Activated CD8-positive, alpha-beta memory T cell treated with anti-CD3 and anti-CD28 coated beads for 36 hours (primary cell): ENCODE data around the gene RLF. TPM values are rescaled to one million over a fixed set of nuclear protein-coding genes. Genes with fewer than 3 reads are reported as not detected.

Experiments used
- CTCF ChIA-PET: fragments of 350-600 bp; sonication (Branson Sonifier 250); formaldehyde crosslinking; loops from one replicate; lab custom pipeline; 2021; ENCODE audit warnings: antibody characterized with exemption; lab: Charles Lee
- POLR2A ChIA-PET: fragments of 350-600 bp; sonication (Branson Sonifier 250); formaldehyde crosslinking; loops from one replicate; lab custom pipeline; 2021; ENCODE audit warnings: antibody characterized with exemption; lab: Charles Lee
- total RNA-seq, 2 experiments: library from RNA; stranded (reverse); gene quantifications; one replicate each; pipeline ENCODE4 v1.2.3, GENCODE V29; 2021

Gene RLF
- total RNA-seq, 2 experiments from 2014 or later = 14.6 to 15.1 TPM

DNA sequence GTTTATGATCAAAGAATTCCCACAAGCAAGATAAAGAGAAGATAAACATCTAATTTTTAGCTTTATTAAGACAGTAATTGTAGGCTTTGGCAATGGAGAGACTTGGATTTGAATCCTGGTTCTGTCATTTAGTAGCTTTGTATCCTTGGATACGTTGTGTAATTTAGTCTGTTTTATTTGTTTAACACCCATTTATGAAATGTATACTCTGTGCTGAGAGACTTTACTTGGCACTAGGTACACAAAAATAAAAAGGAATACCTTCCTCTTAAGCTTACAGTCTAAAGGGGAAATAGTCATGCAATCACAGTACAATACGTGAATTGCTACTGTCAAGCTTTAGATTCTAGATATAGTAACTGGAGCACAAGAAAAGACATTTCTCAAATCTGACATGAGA, 120.7 kb downstream of the RLF start:
- ChIA-PET CTCF (interaction anchor here (1.2 to 1.3 kb wide), 2 partner anchors 33 to 57 kb away, joined by 3 to 5 read pairs; no protein-coding TSS in a partner anchor), POLR2A (no interaction called here)

Other genes with a start within 250 kb of the RLF start
- 10 to 100 TPM; 23.7 to 24.0 TPM for gene MFSD2A, start 206.2 kb upstream of the RLF start, total RNA-seq
- 100 to 1,000 TPM; 528 to 539 TPM for gene CAP1, start 120.7 kb upstream of the RLF start, total RNA-seq
- 100 to 1,000 TPM; 119 to 127 TPM for gene PPT1, start 64.1 kb upstream of the RLF start, total RNA-seq
- gene TMCO2, start 86.5 kb downstream of the RLF start, total RNA-seq = not detected
- 10 to 100 TPM; 48.2 to 49.4 TPM for gene ZMPSTE24, start 96.8 kb downstream of the RLF start, total RNA-seq
- gene COL9A2, start 155.9 kb downstream of the RLF start, total RNA-seq = 1 to 10 TPM; 4.6 to 4.9 TPM
- gene SMAP2, start 212.3 kb downstream of the RLF start, total RNA-seq = 100 to 1,000 TPM; 141 TPM